NCI-H146 treated with DMSO at 0.1 percent for 48 hours (cell line): ENCODE measurements around the gene RPS4Y1.

Source experiments
- DNase-seq: peaks from one replicate; lab custom pipeline; 2025; ENCODE audit not compliant: unreplicated experiment; lab: John Stamatoyannopoulos, UW

The RPS4Y1 gene

DNA sequence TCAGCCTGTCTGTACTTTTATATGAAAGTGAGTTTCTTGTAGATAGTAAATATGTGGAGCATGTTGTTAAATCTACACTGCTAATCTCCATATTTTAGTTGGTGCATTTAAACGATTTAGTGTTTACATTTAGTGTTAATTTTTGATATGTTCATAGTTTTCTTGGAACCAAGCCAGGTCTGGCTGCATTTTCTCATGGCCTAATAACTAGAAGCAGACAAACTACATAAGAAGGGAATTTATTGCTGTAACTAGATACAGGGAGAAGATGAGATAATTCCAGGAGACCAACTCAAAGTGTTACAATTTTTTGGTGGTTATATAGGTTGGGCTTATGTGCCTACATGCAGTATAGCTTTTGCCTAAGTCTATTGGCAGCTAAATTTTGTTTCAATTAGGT, 32.8 kb downstream of the RPS4Y1 start:
- no peak for DNase-seq

DNA sequence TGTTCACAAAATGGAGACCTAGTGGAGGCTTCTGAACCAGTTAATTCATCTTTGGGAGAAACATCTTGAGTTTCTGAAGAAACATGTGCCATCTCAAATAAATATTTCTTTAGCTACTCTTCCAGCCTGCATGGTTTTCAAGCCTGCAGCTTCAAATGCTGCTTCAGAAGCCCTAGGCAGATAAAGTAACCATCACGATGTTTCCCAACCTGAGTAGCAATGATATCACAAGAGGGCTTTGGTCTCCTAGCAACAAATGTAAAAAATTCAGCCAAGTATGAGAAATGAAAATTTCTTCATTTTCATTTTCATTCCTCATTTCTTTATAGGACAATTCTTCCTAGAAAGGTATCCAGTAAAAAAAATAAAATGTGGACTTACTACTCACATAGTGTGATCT, 42.2 kb downstream of the RPS4Y1 start:
- DNase-seq: no peak

DNA sequence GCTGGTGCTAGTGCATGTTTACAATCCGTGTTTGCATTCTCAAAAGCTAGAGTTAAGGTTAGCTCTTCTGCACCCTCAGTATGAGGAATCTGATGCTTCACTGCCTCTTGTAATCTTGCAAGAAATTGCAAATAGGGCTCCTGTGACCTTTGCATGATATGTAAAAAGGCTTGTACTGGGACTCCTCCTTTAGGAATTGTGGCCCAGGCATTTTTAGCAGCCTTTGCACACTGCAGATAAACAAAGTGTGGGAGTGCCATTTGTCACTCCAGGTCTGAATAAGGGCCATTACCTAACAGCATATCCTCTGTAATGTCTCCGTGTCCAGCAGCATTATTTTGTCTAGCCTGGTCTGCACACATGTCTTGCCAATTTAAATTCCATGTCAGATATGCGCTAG, 44.5 kb downstream of the RPS4Y1 start:
- no peak for DNase-seq

DNA sequence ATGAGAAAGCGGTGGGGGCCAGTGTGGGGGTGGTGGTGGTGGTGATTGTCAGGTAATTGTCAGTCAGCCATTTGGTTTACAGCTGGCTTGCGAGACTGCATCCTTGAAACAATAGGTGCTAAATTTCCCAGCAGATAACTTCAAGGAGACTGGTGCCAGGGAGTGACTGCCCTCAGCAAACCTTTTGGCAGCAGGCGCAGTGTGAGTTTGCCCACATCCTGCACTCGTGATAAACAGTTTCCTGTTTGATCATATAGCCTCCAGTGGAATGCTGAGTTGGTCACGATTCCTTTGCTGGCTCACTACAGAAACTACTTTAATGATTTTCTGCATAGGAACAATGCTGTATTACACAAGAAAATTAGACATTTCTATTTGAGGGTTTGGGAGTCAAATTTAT, 46.0 kb downstream of the RPS4Y1 start:
- DNase-seq: no peak

DNA sequence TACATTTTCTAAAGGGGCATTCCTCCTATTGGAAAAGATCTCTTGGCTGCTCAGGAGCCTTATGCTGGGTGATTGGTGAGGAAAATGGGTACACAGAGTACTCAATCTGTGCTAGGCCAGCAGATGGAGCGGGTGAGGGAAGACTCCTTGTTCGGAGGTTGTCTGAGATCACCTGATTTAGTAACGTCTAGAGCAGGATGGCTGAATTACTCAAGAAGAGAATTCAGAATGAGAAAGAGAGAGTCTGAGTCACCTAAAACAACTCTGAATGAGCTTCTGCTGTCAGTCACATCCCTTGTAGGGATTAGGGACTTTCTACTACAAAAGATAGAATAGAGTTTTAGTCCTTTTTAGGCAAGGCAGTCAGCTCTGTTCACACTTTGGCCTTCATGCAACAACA, 46.6 kb downstream of the RPS4Y1 start:
- no peak for DNase-seq

DNA sequence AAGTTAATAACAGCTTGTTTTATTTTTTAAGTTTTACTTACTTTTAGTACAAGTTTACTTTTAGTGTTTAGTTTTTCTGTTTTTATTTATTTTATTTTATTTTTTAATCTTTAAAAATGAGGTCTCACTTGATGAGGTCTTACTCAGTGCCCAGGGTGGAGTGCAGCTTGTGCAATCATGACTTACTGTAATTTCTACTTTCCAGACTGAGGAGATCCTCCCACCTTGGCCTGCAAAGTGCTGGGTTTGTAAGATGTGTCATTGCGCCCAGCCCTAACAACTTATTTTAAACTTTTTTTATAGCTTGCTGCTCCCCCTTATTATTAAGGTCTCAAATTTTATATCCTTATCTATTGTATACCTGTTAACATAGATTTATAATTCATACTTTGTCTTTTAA, 52.1 kb downstream of the RPS4Y1 start:
- DNase-seq: no peak

DNA sequence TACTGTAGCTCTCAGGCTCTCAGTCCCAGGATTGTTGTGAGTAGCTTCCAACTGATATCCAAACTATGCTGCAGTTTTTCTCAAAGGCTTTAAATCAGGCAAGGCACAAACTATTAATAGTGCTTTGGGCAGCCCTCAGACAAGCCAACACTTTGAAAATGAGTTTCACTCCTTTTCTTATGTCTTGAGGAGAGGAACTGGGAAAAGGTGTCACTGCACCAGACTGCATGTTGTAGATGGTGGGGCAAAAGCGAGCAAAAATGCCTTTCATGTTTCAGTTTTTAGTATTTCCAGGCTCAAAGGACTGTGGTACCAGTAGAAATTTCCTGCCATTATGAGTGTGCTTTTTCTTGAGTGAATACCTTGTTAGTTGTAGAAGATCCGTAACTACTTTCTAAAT, 54.6 kb downstream of the RPS4Y1 start:
- DNase-seq: no peak

DNA sequence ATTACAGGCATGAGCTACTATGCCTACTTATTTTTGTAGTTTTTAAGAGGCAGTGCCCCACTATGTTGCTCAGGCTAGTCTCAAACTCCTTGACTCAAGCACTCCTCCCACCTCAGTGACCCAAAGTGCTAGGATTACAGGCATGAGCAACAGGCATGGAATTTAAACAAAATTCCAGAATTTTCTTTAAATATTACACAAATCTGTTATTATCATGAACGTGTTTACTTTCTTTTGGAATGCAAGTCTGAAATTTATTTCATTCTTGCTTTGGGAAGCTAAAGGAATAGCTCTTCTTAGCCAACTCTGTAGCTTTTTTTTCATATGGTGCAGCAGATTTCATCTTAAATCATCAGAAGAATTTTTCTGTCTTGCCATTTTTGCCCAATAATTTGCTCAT, 66.0 kb downstream of the RPS4Y1 start:
- DNase-seq: no peak

DNA sequence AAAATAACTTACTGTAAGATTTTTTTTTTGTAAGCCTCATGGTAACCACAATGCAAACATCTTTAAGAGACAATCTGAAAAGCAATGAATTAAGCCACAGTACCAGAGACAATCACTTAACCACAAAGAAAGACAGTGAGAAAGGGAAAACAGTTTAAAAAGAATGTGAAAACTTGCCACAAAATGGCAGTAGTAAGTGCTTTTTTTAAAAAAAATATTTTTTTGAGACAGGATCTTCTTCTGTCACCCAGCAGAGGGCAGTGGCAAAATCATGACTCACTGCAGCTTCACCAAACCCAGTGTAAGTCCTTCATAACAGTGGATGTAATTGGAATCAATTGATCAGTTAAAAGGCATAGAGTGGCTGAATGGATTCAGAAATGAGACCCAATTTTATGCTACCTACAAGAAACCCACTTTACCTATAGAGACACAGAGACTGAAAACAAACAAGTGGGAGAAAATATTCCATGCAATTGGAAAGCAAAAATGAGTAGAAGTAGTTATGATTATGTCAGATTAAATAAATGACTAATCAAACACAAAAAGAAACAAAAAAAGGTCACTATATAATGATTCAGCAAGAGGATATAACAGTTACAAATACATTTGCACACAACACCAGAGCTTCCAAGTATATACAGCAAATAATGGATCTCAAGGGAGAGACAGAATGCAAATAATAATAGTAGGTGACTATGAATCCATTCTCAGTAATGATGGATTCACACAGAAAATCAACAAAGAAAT, 71.8 kb downstream of the RPS4Y1 start:
- DNase-seq: no peak
